ENCODE data around the gene HOTAIR.

The HOTAIR gene

DNA sequence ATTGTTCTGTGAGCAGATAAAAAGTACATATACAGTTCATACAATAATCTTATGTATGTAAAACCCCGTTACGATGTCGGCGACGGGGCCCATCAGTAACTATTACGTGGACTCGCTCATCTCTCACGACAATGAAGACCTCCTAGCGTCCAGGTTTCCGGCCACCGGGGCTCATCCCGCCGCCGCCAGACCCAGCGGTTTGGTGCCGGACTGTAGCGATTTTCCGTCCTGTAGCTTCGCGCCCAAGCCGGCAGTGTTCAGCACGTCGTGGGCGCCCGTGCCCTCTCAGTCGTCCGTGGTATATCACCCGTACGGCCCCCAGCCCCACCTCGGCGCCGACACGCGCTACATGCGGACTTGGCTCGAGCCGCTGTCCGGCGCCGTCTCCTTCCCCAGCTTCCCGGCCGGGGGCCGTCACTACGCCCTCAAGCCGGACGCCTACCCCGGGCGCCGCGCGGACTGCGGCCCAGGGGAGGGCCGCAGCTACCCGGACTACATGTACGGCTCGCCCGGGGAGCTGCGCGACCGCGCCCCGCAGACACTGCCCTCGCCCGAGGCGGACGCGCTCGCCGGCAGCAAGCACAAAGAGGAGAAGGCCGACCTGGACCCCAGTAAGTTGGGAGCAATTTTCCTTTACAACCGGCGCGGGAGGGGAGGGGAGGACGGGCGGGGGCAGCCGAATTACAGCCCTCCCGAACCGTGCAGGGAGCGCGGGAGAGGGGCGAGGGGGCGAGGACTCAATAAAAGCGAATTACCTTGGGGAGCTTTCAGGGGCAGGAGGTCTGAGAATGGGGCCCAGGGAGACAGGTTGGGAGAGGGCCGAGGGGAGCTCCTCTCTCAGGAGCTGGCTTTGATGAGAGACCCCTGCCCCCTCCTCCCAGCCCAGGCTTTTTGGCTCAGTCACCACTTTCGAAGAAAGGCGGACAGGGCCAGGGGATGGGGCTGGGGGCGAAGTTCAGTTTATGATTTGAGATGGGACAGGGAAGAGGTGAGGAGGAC is 25.7 kb upstream of the HOTAIR start, which contains the start of gene HOXC9:
Gene HOXC9, plus strand, starts transcription at position 46 of the 999 bp plus-strand sequence. Its CDS starts 28 bp downstream, at position 74.
- no peak for DNase-seq (ENCODE audit: low spot score)

DNA sequence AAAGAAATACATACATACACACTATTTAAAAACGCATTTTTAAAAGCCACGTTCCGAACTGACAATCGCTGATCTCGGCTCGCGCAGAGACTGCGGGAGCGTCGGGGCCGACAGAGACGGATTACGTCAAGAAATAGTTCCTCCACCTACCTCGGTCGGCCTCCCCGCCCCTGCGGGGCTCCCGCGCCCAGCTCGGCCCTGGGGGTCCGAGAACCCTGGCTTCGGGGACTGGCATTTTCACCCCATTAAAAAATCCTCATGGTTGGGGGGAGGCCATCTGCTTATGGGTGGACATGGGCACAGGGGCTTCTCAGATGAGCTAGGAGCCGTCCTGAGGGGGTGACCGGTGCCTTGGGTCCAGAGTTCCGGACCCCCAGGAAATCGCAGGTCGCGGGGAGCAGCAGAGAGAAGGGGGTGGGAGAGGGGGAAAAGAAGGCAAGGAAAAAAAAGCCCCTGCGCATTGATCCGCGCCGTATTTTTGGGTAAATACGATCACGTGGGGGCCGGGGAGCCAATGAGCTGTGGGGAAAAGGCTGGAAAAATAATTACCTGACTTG is 24.9 kb upstream of the HOTAIR start:
- DNase-seq (ENCODE audit: low spot score): no peak

DNA sequence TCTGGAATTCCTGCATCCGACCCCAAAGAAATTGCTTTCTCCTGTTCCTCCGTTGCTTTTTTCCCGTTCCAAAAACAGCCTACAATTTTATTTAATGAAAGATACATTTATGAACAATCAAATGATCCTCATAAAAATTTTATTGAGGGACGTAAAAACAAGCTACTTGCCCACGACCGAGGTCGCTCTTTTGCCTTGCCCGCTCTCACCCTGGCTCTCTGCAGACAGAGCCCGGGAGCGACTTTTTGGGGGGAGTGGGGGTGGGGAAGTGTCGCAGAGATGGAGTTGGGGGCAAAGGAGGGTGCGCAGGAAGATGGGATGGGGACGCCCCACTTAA is 24.1 kb upstream of the HOTAIR start:
- DNase-seq (ENCODE audit: low spot score): no peak

DNA sequence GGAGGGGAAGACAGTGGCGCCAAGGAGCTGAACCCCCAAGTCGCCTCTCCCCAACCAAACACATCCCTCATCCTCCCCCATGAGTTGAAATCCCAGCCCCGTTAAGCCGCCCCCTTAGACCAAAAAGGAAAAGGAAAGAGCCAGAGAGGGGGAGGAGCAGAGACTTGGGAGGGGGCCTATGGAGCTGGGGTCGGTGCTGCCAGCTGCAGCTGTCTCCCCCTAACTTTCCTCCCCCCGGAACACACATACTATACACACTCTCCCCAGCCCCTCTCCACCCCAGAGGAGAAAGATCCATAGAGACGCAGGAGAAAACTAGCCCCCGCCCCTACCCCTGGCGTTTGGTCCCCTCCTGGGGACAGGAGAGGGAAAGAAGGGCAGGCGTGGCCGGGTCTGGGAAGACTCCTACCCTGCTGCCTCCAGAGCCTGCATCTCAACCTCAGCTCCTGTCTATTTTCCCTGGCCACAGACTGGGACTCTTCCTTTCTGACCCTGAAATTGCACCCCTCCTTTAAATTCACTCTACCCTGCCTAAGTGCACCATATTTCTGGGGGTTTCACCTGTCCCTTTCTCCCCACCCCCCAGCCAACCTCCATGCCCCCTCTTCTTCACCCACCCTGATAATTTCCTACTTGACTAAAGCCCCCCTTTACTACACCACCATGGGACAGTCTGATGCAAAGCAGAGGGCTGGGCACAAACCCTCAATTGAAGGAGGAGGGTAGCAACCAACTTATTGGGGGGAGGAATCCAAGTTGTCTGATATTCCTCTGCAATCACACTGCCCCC is 23.6 kb upstream of the HOTAIR start:
- DNase-seq (ENCODE audit: low spot score): no peak

DNA sequence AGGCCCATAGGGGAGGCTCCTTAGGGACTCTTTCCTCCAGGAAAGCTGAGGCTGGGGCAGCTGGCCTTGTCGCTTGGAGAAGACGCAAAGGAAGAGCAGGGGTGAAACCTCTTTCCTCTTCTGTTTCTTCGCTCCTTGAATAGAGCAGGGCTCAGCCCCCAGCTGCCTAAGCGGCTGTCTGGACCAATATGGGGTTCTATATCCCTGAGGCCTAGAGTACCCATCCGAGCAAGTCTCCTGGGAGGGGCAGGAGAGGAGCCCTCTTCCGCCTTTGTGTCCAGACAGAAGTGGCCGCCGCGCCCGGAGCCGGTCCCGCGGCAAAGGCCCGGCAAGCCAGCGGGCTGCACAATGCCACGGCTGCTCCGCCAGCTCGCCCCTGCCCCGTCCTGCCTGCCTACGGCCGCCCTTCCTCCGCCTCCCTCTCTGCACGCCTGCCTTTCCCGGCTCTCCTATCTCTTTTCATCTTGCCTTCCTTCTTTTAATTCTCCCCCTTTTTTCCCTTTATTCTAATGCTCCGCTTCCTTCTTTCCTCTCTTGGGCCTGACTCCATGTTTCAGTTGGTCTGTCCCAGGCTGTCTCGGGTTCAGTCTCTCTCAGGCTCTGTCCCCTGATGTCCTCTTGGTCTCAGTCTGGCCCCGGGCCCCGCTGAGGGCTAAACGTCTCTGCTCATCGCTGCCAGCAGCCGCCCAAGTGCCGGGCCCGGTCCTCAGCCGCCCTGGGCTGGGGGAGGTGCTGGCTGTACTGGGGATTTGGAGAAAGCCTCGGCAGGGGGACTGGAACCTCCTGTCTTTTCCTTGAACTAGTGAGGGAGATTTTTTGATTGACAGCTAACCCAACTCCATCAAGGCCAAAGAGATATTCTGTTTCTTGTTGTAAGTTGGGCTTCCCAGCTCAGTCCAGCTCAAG is 22.7 kb upstream of the HOTAIR start:
- no peak for DNase-seq (ENCODE audit: low spot score)

DNA sequence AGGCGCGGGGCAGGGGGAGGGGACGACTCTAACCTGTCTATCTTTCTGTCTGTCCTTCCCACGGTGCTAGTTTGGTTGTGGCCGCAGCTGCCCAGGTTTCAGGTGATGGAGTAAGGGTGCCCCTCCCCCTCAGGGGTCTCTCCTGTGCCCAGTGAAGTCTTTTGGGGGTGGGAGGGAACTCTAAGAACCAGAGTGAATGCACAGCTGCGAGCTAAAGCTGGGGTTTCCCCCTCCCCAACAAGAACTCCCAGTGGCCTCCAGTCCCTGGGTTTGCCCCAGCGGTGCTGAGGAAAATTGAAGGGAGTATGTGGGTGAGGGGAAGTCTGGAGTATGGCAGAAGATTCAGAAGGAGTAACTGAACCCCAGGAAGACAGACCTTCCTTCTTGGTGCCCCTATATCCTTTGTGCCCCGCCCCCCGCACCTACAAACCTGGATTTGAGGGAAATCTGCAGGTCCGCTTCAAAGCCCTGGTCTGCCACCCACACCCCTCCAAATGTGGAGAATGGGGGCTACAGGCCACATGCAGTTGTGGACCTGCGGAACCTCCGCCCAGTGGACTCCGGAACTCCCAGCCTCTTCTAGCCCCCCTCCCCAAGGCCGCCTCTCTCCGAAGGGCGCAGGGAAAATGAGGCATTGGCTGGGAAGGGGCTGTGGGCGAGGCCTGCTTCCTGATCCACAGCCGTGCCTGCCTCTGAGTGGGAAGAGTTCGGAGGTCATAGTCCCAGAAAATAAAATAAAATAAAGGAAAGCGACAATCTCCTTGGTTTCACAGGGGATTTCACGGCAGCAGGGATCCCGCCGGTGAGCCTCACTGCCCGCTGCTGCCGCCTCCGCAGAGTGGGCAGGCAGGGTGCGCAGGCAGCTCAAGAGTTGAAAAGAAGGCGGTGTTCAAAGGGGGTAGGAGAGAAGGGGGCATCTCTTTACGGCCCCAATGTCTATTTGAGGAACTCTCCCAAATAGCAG is 21.8 kb upstream of the HOTAIR start:
- no peak for DNase-seq (ENCODE audit: low spot score)

DNA sequence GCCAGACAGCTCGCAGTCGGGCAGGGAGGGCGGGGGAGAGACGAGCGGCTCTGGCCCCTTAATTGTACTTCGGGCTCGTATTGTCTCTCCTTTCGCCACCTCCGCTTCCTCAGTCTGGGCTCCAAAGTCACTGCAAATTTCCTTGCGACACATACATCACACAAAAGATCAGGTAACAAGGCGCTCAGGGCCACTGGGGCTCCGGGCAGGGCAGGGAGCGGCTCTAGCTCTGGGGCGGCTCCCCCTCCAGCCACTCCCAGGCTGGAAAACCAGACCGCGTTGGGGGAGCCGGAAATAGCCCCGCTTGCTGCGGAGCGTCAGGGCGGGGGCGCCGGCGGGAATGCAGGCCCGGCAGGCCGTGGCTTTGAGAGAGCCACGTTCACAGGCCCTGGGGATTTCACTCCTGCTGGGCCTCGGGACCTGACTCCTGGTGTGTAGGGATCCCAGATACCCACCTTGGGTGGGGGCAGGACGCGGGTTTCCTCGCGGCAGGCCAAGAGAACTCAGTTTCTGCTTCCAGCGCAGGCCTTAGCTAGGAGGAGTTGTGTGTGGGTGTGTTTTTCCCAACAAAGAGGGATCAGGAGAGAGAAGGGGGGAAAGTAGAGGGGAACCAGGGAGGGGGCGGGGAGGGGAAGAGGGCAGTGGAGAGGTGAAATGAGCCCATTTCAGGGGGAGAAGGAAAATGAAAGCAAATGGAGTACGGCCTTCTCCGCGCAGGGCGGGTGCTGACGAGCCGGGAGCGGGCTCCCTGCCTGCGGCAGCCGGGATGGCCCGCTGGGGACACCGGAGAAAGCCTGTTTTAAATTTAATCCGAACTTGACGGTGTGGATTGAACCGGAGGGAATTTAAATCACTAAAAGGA is 20.9 kb upstream of the HOTAIR start:
- DNase-seq (ENCODE audit: low spot score): no peak

DNA sequence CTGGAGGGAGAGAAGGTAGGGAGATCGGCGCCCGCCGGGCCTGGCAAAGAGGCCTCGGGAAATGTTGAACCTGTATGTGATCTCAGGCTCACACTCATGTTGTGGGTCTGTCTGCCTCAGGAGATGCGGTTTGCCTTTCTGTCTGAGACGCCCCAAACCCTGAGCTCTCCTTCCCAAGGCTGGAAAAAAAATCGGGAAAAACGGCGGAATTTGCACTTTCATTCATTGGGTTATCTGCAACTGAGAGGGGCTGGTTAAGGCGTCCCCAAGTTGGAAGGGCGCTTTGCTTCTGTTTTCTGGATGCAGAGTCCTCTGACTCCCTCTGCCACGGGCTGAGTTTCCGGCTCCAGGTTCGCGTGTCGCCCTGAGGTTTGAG is 20.2 kb upstream of the HOTAIR start:
- no peak for DNase-seq (ENCODE audit: low spot score)

DNA sequence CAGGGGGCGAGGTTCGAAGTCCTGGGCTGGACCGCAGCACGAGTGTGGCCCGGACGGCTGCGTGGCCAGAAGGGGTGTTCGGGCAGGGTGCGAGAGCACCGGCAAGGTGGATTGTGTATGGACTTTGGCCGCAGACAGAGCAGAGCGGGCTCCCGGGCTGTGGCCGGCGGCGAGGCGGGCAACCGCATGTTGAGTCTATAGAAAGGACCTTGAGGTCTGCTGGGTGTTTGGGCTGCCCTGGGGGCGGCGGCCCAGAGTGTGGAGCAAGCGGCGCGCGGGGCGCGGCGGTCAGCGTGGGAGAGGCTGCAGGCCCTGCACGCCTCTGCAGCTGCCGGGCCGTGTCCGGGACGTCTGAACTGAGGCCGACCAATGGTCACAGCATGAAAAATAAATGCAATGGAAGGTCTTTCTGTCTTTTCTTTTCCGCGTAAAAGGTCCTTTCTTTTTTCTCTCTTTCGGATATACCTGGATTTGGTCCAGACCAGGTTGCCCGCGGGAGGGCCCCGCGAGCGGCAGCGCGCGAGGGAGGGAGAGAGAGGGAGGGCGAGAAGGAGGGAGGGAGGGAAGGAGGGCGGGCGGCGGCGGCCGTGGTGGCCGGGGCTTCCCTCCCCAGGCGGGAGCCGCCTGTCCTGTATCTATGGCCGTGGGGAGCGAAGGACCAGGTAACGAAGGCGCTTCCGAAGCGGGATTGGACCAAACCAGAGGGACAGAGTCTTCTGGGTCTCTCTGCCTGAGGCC is 19.7 kb upstream of the HOTAIR start:
- no peak for DNase-seq (ENCODE audit: low spot score)

DNA sequence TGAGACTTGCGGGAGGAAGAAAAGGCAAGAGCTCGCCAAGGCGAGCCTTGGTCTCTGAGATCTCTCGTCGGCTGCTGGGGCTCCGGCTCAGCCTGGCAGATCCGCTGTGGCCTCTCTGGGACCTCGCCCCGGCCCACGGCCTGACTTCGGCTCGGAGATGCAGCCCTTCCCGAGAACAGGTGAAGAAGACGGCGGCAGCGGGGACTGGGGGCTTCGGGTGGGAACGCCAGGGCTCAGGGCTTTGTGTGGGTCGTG is 19.2 kb upstream of the HOTAIR start:
- no peak for DNase-seq (ENCODE audit: low spot score)

DNA sequence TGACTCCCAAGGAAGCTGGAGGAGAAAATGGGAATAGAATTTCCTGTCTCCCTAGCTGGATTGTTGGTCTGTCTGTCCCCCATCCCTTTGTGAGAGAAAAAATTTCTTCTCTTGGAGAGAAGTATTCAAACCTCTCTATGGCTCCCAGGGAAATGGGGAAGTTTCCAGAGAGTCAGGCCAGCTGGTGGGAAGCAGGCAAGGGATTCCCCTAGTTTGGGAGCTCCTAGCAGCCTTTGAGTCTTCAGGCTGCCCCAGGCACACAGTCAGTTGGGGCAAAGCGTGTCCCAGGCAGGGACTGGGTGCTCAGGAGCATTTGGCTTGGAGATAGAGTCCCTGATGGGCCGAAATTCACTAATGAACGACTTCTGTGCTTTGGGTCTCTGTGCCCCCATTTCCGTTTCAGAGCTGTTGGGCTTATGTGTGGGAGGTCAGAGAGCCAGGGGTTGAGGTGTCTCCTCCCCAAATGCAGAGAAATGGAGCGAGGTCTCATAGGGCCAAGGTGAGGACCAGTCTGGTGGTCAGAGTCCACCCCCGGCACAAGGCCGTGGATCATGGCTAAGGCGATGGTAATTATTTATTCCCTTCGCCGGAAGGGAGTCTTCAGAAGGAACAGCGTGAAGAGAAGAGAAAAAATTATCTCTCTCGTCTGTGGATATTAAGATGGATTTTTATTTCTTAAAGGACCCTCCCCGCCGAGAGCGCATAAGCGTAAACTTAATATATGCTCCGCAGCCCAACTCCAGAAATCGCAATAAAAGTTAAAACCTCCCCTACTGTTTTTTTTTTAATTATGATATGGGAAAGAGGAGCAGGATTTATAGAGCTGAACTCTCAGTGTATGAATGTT is 18.6 kb upstream of the HOTAIR start:
- DNase-seq (ENCODE audit: low spot score): no peak

DNA sequence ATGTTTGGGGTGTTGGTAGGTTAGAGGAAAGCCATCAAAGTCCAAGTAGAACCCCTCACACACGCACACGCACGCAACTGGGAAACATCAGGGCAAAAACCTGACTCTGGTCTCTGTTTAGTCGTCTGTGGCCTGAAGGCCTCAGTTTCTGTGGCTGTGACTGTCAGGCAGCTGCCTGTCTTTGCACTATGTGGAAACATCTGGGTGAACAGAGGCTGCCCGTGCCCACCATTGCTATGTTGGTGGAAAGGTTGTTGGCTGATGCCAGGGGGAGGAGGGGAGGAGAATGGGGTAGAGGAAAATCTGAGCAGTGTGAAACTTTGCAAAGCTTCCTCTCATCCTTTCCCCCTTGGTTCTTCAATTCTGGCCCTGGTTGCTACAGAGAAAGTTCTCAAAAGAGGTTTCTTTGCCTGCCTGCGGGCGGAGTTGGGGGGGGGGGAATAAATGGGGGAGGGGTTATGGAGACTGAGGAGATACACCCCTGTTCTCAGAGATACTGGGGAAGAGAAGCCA is 17.7 kb upstream of the HOTAIR start:
- no peak for DNase-seq (ENCODE audit: low spot score)

DNA sequence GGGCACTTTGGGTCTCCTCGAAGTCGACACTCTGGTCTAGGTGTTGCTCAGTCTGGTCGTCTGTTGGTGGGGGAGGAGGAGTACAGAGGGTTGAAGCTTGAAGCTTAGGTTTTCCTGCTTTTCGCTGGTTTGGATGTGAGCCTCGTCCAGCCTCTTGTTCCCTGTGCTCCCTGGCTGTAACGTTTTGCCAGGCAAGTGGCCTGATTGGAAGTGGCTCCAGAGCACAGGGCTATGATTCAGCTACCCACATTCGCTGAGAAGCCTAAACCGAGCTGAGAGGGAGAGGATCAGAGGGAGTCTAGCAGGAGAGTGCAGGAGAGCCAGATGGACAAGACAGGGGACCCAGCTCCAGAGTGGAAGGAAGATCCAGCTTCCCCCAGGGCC is 16.3 kb upstream of the HOTAIR start:
- DNase-seq (ENCODE audit: low spot score): no peak

DNA sequence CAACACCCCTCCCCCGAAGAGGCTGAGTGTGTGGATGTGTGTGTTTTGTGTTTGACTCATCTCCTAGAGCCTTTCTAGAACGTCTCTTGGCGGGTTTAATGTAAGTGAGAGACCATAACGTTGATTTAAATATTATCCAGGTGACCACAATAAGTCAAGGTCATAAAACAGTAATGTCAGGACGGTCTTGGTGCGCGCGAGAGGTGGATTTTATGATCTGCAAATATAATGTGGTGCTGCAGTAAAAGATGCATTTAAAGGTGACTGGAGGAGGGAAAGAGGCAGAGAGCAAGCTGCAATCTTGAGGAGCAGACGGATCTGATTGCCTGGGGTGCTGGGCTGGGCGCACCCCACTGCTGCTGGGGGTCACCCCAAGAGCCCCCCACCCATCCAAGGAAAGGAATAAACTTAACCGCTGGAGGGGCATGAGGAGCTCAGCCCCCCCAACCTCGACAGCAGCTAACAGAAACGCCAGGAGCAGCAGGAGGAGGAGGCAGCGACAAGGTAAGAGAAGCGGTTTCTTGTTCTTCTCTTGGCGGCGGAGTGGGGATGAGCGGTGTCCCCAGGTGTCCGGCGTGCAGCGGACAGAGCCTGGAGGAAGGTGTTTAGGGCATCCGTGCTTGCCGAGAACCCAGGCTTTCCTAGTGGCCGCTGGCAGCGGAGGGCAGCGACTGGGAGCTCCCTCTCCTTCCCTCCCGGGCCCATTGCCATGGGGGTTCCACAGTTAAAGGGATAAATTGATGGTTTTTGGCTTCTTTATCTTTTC is 15.7 kb upstream of the HOTAIR start:
- no peak for DNase-seq (ENCODE audit: low spot score)

DNA sequence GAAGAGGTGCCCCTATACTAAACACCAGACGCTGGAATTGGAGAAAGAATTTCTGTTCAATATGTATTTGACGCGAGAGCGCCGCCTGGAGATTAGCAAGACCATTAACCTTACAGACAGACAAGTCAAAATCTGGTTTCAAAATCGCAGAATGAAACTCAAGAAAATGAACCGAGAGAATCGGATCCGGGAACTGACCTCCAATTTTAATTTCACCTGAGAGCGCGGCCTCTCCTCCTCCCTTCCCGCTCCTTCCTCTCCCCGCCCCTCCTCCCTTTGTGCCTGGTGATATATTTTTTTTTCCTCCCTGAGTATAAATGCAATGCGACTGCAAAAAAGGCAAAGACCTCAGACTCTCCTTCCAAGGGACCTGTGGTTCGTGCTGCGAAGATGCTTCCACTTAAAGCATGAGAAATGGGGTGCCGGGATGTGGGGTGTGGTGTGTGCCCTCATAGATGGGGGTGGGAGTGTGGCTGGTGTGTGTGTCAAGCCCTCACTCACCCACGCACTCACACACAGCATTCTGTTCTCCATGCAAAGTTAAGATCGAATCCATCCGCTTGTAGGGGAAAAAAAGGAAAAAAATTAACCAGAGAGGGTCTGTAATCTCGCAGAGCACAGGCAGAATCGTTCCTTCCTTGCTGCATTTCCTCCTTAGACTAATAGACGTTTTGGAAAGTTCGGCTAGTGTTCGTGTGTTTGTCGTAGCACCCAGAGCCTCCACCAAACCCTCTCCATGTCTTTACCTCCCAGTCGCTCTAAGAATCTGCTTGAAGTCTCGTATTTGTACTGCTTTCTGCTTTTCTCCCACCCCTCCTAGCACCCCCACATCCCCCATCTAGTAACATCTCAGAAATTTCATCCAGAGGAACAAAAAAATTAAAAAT is 14.7 kb upstream of the HOTAIR start:
- DNase-seq (ENCODE audit: low spot score): no peak

DNA sequence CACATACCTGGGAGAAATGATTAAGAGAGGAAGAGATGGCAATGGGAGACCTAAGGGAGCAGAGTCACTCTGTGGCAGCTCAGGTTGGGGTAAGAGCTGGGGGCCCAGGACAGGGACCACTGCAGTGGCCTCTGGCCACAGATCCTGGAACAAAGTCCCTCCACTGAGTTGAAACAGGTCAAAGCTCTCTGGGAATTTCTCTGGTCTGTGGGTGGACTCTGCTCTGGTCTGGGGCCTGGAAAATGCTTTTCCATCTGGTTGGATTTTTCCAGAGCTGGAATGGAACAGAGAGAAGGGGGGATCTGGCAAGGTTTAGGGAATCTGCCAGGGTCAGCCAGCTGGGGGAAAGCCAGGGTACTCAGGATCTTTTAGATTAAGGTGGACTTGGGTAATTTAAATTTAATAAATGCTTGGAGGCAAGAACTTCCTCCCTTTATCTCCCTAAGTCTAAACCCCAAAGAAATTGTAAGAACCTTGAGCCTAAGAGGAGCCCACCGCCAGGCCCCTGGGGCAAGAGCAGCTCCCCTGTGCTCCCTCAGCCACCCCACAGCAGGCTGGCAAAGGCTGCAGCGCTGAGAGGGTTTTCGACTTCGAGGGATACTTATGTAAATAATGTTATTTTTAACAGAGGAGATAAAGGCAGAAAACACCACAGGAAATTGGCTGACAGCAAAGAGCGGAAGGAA is 13.9 kb upstream of the HOTAIR start:
- DNase-seq (ENCODE audit: low spot score): no peak

Measured in ecto neural progenitor cell (in vitro differentiated cells).